ENCODE data around the gene PDK4.

PDK4 gene

DNA sequence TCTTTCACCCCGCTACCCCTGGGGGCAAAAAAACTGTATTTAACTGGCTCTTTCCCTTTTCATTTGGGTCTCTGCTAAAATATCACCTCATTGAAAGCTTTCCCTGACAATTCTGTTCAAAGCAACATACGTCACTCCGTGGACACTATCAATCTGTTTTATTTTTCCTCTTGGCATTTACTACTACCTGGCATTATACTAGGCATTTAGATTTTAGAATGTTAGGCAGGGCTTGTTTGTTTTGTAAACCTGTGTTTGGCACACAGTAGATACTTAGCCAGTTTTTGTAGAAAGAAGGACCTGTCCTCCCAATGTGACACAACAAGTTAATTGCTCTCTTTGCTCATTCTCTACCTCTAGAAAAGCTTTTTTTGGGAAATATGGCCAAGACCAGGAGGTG, 26.5 kb upstream of the PDK4 start:
- Histone ChIP-seq H3K4me2 (no peak overlapping the region), H4K20me1 (no peaks in the 10 kb centered on the region), H3K27ac (no peak overlapping the region), H3K36me3 (no peaks in the 10 kb centered on the region), H3K27me3 (no peaks in the 10 kb centered on the region), H3K9me3 (replicated peaks in 1 of 11) (0 out of 22 replicates have a peak, but pooled peaks cover 0 to 3% (median 0%) of the 10 kb centered on the region in 11 experiments), H3K9ac (no peak overlapping the region), H3K4me3 (no peak overlapping the region), H3K4me1 (peaks cover 0 to 7% (median 0%) of the 10 kb centered on the region in 10 experiments; a peak in 3 of 20 replicates)
- no peak for TF ChIP-seq Cebpa-rat (IDR thresholded peaks at IDR 0.05)

DNA sequence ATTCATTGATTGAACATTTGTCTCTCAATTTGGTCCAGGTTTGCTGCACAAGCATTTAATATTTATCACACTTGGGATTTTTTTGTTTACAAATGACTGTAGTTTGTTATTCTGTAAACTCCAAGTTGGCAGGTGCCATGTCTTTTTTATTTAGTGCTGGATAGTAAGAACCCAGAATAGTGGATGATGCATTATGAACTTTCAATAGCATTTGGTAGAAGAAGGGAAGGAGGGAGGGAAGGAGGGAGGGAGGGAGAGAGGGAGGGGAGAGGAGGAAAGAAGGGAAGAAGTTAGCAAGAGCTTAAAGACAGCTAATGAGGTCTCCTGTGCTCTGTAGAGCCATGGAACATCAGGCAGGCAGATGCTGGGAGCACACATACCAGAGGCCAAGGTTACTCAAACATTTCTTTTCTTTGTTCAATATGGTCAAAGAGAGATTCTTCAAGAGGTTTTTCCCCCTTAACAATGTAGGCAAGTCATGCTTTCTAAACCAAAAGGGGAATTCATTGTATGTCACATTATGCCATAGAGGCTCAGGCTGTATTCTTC, 25.8 kb upstream of the PDK4 start:
- Histone ChIP-seq H3K9ac (no peak overlapping the region), H3K27me3 (no peaks in the 10 kb centered on the region), H4K20me1 (no peaks in the 10 kb centered on the region), H3K4me1 (peaks cover 0 to 7% (median 0%) of the 10 kb centered on the region in 10 experiments; a peak in 3 of 20 replicates), H3K4me2 (no peak overlapping the region), H3K9me3 (replicated peaks in 1 of 11) (0 out of 22 replicates have a peak, but pooled peaks cover 0 to 6% (median 0%) of the 10 kb centered on the region in 11 experiments), H3K4me3 (no peak overlapping the region), H3K36me3 (no peaks in the 10 kb centered on the region), H3K27ac (no peak overlapping the region)
- no peak for TF ChIP-seq Cebpa-rat (IDR thresholded peaks at IDR 0.05)

DNA sequence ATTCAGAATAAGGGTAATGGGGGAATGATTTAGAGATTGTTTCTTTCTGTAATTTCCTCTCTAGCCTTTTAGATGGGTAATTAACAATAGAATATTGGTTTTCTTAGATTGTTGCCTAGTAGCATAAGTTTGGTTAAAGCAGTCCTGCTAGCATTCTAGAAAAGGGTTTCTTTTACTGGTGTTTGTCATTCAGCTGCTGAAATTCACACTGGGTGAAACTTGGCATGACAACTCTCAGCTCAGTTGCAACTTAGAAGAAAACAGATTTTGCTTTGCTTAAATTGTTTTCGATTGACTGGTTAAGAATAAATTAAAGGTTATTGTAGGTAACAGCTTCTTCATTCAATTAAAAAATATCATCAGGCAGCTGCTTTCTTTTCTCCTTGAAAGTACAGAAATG, 25.1 kb upstream of the PDK4 start:
- Histone ChIP-seq H3K27ac (no peak overlapping the region), H3K9me3 (replicated peaks in 1 of 11) (peaks cover 0 to 12% (median 0%) of the 10 kb centered on the region in 11 experiments; a peak in 1 of 22 replicates), H3K36me3 (no peaks in the 10 kb centered on the region), H3K4me2 (no peak overlapping the region), H3K9ac (no peak overlapping the region), H3K4me1 (peaks cover 0 to 7% (median 0%) of the 10 kb centered on the region in 10 experiments; a peak in 3 of 20 replicates), H4K20me1 (no peaks in the 10 kb centered on the region), H3K4me3 (no peak overlapping the region), H3K27me3 (no peaks in the 10 kb centered on the region)
- no peak for TF ChIP-seq Cebpa-rat (IDR thresholded peaks at IDR 0.05)

DNA sequence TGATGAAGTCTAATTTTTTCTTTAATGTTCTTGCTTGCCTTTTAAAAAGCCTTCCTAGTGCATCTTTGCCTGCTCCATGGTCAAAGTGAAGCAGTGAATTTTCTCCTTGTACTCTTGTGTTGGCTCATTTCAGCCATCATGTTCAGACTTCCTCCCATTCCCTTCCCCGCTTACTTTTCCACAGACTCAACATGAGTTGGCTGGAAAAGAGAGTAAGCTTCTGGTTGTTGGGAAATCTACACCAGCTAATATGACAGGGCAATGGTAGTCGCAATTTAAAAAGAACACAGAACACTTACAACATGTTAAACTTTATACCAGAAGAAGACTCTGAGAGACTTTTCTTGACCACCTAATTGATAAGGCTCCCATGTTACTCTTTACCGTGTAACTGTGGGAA, 24.3 kb upstream of the PDK4 start:
- TF ChIP-seq Cebpa-rat (IDR thresholded peaks at IDR 0.05), result no peak
- Histone ChIP-seq H3K27ac (no peak overlapping the region), H4K20me1 (no peaks in the 10 kb centered on the region), H3K9me3 (replicated peaks in 1 of 11) (peaks cover 0 to 15% (median 0%) of the 10 kb centered on the region in 11 experiments; a peak in 2 of 22 replicates), H3K27me3 (no peaks in the 10 kb centered on the region), H3K36me3 (no peaks in the 10 kb centered on the region), H3K4me1 (peaks cover 0 to 7% (median 0%) of the 10 kb centered on the region in 10 experiments; a peak in 3 of 20 replicates), H3K4me2 (no peak overlapping the region), H3K9ac (no peak overlapping the region), H3K4me3 (no peak overlapping the region)

DNA sequence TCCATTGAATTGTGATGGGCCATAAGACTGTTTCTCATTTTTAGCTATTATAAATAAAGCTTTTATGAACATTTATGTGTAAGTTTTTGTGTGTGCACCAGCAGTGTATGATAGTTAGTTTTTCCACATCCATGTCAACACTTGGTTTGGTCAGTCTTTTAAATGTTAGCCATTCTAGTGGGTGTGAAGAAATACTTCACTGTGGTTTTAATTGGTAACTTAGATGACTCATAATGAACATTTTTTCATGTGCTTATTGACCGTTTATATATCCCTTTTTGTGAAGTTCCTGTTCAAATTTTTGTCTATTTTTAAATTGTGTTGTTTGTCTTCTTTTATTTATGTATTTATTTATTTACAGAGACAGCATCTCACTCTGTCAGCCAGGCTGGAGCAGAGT, 23.6 kb upstream of the PDK4 start:
- peaks cover 0 to 7% (median 0%) of the 10 kb centered on the region in 10 experiments; a peak in 3 of 20 replicates for H3K4me1 ChIP-seq
- H3K9me3 ChIP-seq (replicated peaks in 1 of 11), result peaks cover under 1 to 20% (median 6%) of the 10 kb centered on the region in 11 experiments; a peak in 16 of 22 replicates
- no peak overlapping the region for H3K9ac ChIP-seq
- H3K27ac ChIP-seq, result no peak overlapping the region
- H3K27me3 ChIP-seq, result no peaks in the 10 kb centered on the region
- no peak for TF ChIP-seq Cebpa-rat (IDR thresholded peaks at IDR 0.05)
- no peak overlapping the region for H3K4me3 ChIP-seq
- H3K36me3 ChIP-seq, result no peaks in the 10 kb centered on the region
- H3K4me2 ChIP-seq, result peak overlapping the region in 2 of 11 experiments; percentile 16 to 26; a peak in 2 of 22 replicates
- H4K20me1 ChIP-seq, result no peaks in the 10 kb centered on the region

DNA sequence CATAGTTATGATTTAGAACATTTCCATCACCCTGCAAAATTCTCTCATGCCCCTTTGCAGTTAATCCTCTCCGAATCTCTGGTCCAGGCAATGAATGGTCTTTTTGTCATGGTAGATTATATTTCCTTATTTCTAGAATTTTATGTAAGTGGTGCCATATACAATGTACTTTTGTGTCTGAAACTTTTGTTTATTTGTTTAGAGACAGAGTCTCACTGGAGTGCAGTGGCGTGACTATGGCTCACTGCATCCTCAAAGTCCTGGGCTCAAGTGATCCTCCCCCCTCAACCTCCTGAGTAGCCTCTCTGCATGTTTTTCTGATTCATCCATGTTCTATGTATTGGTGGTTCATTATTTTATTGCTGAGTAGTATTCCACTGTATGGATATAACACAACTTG, 23.2 kb upstream of the PDK4 start:
- Histone ChIP-seq H3K4me2 (peak overlapping the region in 2 of 11 experiments; percentile 16 to 26; a peak in 2 of 22 replicates), H3K27me3 (no peaks in the 10 kb centered on the region), H3K4me1 (peaks cover 0 to 7% (median 0%) of the 10 kb centered on the region in 10 experiments; a peak in 3 of 20 replicates), H3K36me3 (no peaks in the 10 kb centered on the region), H4K20me1 (no peaks in the 10 kb centered on the region), H3K4me3 (no peak overlapping the region), H3K27ac (no peak overlapping the region), H3K9ac (no peak overlapping the region), H3K9me3 (replicated peaks in 1 of 11) (peaks cover 4 to 24% (median 10%) of the 10 kb centered on the region in 11 experiments; a peak in 20 of 22 replicates)
- no peak for TF ChIP-seq Cebpa-rat (IDR thresholded peaks at IDR 0.05)

DNA sequence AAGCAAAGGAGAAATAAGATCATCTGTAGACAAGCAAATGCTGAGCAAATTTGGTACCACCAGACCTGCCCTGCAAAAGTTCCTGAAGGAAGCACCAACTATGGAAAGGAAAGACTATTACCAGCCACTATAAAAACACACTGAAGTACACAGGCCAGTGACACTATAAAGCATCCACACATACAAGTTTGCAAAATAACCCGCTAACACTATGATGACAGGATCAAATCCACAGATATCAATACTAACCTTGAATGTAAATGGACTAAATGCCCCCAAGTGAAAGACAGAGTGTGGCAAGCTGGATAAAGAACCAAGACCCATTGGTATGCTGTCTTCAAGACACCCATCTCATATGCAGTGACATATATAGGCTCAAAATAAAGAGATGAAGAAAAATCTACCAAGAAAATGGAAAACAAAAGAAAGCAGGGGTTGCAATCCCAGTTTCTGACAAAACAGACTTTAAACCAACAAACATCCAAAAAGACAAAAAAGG, 18.2 kb upstream of the PDK4 start:
- no peak overlapping the region for H3K4me2 ChIP-seq

DNA sequence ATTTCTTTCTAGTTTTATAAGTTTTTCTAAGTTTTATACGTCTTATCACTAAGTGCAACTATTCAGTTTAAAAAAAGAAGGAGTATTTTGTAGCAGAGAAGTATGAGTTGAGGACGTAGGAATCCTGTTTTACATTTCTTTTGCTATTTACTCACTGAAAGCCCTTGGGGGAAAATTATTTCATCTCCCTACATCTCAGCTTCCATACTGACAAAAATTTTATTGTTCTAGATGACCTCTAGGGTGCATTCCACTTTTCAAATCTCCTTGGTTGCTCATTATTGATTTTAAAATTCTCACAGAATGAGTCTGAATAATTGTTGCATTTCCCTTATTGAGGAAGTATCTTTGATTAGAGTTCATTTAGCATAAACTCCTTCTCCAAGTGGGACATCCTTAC, 14.9 kb upstream of the PDK4 start:
- Histone ChIP-seq H3K27me3 (no peaks in the 10 kb centered on the region), H3K4me1 (peaks cover 41 to 56% (median 50%) of the 10 kb centered on the region in 10 experiments), H3K4me3 (no peak overlapping the region)

More for the DNA sequence above, 18.2 kb upstream of the PDK4 start:
- Histone ChIP-seq H3K36me3 (no peaks in the 10 kb centered on the region), H3K4me3 (no peak overlapping the region), H3K4me1 (peaks cover 15 to 28% (median 23%) of the 10 kb centered on the region in 10 experiments), H3K27ac (no peak overlapping the region), H4K20me1 (no peaks in the 10 kb centered on the region), H3K9me3 (replicated peaks in 1 of 11) (peaks cover 18 to 40% (median 27%) of the 10 kb centered on the region in 11 experiments; a peak in 21 of 22 replicates), H3K9ac (no peak overlapping the region), H3K27me3 (no peaks in the 10 kb centered on the region)
- no peak for TF ChIP-seq Cebpa-rat (IDR thresholded peaks at IDR 0.05)

DNA sequence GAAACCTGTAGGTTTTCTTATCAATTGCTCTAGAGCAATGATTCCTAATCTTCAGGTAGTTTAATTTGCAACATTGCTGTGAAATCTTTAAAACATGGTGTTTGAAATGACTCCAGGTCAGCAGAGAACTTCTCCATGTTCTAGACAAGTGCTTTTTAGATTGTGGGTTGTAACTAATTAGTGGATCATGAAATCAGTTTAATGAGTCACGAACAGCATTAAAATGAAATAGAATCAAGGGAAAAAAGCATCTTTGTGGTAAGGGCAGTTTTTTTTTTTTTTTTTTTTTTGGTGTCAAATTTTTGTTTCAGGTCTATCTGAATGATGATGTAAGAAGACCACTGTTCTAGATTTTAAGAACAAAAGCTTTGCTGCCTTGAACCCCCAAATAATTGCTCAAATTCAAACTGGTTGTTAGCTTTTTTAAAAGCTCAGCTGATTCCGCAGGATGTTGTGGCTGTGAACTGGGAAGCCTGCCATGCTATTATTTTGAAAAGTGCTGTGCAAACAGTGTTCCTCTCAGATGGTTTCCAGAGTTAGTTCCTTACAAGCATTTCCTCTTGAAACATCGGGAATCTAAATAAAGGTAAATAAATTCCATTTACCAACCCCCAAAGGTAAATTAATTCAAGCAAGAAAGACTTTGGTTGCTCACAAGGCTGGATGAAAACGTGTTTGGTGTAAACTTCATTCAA, 13.1 kb upstream of the PDK4 start:
- H3K9ac ChIP-seq, result peak overlapping the region; percentile 31 to 77 (median 66); a peak in 21 of 22 replicates
- peaks cover 41 to 72% (median 53%) of the 10 kb centered on the region in 10 experiments for H3K4me1 ChIP-seq
- TF ChIP-seq Cebpa-rat (IDR thresholded peaks at IDR 0.05), result no peak
- H3K27ac ChIP-seq, result peak overlapping the region; percentile 59 to 92 (median 82); a peak in 20 of 22 replicates
- no peaks in the 10 kb centered on the region for H3K27me3 ChIP-seq
- H3K4me2 ChIP-seq, result peak overlapping the region; percentile 73 to 90 (median 83)
- H3K9me3 ChIP-seq (replicated peaks in 1 of 11), result peaks cover 13 to 42% (median 32%) of the 10 kb centered on the region in 11 experiments
- peak overlapping the region in 9 of 10 experiments; percentile 30 to 61 (median 41); a peak in 14 of 20 replicates for H3K4me3 ChIP-seq
- peaks cover 0 to 3% (median 0%) of the 10 kb centered on the region in 11 experiments; a peak in 1 of 22 replicates for H4K20me1 ChIP-seq
- H3K36me3 ChIP-seq, result 0 out of 22 replicates have a peak, but pooled peaks cover 0 to 4% (median 0%) of the 10 kb centered on the region in 11 experiments

More for the DNA sequence above, 14.9 kb upstream of the PDK4 start:
- peak overlapping the region in 1 of 11 experiments; percentile 92; a peak in 1 of 22 replicates for H3K27ac ChIP-seq
- TF ChIP-seq Cebpa-rat (IDR thresholded peaks at IDR 0.05), result no peak
- H3K36me3 ChIP-seq, result no peaks in the 10 kb centered on the region
- H3K9ac ChIP-seq, result no peak overlapping the region
- H4K20me1 ChIP-seq, result peaks cover 0 to 3% (median 0%) of the 10 kb centered on the region in 11 experiments; a peak in 1 of 22 replicates
- peak overlapping the region in 10 of 11 experiments; percentile 0 to 90 (median 82); a peak in 14 of 22 replicates for H3K4me2 ChIP-seq
- H3K9me3 ChIP-seq (replicated peaks in 1 of 11), result peaks cover 19 to 39% (median 27%) of the 10 kb centered on the region in 11 experiments
